SU-DHL-6 (cell line): Measurements from ENCODE around the gene CLEC5A.

Experiments
- CTCF ChIP-seq: fragments of 200-600 bp; sonication (generic); IDR thresholded peaks from one replicate; pipeline ENCODE4 v1.5.1; 2017; ENCODE audit warnings: antibody characterized with exemption, mild to moderate bottlenecking, low read length, moderate library complexity; ENCODE audit not compliant: insufficient read depth, poor library complexity, severe bottlenecking
- EZH2phosphoT487 ChIP-seq: fragments of 200-600 bp; sonication (generic), shearing (Covaris generic); conservative IDR thresholded peaks from 2 replicates; pipeline ENCODE4 v1.6.1; 2018; ENCODE audit warnings: mild to moderate bottlenecking, antibody characterized with exemption, low read length, moderate library complexity, mixed read lengths

- TF ChIP-seq CTCF, result no peak
- TF ChIP-seq EZH2phosphoT487, result no peak
These were observed 18.5 kb downstream of the CLEC5A start for GRCh38 chr7:141928146-141928844.
